Heart left ventricle (tissue), 13 donors: ENCODE data around the gene WSCD1.

Experiments
- CTCF ChIP-seq, 12 donors: fragments of 200-600 bp; sonication (generic) in 4 of 12; IDR thresholded peaks; one replicate each; pipeline versions ENCODE4 v1.5.0 to v1.8.0; 2018 to 2022; ENCODE audit warnings: antibody characterized with exemption in 12 of 12, mild to moderate bottlenecking in 5 of 12
- POLR2A ChIP-seq, 2 donors: fragments of 450-650 bp; IDR thresholded peaks; one replicate each; pipeline ENCODE4 v1.6.1; 2017; ENCODE audit warnings: antibody characterized with exemption in 2 of 2, mild to moderate bottlenecking in 2 of 2, moderate library complexity in 2 of 2
- donor health status: ischemic (EF 13 %, LVEDD 7.1; RV severe dilation, severe dysfunction).
- donor health status: DM: no; HTN: yes; CAD: no.
- donor health status: DM: no; HTN: no; CAD: no.
- donor health status: ischemic (EF 25% LVEDD 6.9; RV normal size, moderate dysfunction).
- donor health status: ischemic (EF 25% LVEDD 5.7; RV mildly dilated, moderate dysfunction).
- donor health status: ischemic (EF 35%, LVEDD 5.7; RV mildly dilated, moderate dysfunction).
- donor health status: nonischemic (EF 11% LVEDD 7.7; RV severe dilation, severe dysfunction).
- donor health status: DM: yes; HTN: yes; CAD: no.
- donor health status: PGD.
- donor health status: ischemic (EF 29% LVEDD 5.4; RV normal size, mild dysfunction).
- donor health status: nonischemic (EF 23%, LVEDD 6.1; RV moderate dilation, normal function).

- no peak for TF ChIP-seq CTCF (IDR thresholded peaks at IDR 0.05)
- no peak for TF ChIP-seq POLR2A (IDR thresholded peaks at IDR 0.05)
These were observed 5.7 kb downstream of the WSCD1 start for GRCh38 chr17:6075845-6076244.
